ENCODE measurements around the gene FBXL7.

FBXL7 gene

DNA sequence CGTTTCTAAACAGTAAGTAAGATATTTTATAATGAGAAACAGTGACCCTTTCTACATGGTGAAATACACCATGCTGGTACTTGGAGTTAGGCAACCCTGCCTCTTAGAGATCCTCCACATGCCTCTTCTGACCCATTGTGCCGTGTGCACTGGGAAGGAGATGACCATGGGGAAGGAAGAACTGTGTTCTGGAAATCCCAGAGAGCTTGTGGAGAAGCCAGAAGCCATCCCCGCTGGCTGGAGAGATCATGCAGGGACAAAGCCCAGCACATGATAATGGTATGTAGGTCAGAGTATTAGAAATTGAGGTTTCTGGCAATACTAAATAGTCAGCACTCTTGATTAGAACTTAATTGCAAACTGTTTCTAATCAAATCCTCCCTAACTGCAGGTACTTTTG lies 307.3 kb downstream of the FBXL7 start:
- no peak overlapping the region for H3K4me3 ChIP-seq (ENCODE audit: low read depth, low read length)
- peak; percentile 58 for DNase-seq (ENCODE audit: low read depth)
- TF ChIP-seq, protein P1, sequence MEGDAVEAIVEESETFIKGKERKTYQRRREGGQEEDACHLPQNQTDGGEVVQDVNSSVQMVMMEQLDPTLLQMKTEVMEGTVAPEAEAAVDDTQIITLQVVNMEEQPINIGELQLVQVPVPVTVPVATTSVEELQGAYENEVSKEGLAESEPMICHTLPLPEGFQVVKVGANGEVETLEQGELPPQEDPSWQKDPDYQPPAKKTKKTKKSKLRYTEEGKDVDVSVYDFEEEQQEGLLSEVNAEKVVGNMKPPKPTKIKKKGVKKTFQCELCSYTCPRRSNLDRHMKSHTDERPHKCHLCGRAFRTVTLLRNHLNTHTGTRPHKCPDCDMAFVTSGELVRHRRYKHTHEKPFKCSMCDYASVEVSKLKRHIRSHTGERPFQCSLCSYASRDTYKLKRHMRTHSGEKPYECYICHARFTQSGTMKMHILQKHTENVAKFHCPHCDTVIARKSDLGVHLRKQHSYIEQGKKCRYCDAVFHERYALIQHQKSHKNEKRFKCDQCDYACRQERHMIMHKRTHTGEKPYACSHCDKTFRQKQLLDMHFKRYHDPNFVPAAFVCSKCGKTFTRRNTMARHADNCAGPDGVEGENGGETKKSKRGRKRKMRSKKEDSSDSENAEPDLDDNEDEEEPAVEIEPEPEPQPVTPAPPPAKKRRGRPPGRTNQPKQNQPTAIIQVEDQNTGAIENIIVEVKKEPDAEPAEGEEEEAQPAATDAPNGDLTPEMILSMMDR (conservative IDR thresholded peaks at IDR 0.05; ENCODE audit: low read depth, low read length): no peak

DNA sequence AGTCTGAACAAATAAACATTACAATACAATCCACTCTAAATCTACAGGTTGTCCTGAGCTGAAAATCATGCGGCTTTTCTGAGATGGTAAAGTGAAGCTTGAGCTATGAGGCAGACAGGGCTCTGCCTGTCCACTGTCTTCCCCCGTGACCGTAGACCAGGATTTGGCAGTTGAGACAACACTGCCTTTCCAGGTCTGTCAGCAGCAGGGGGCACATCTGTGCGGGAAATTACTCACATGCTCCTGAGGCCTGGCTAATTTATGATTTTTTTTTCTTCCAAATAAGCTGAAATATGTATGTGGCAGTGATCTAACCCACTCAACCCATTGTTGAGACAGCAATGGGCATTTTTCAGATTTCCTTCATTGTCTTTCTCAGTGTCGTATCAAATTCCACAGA lies 307.9 kb downstream of the FBXL7 start:
- TF ChIP-seq, protein P1 (conservative IDR thresholded peaks at IDR 0.05; ENCODE audit: low read depth, low read length): peak; percentile 54
- H3K4me3 ChIP-seq (ENCODE audit: low read depth, low read length): no peak overlapping the region
- peak; percentile 89 for DNase-seq (ENCODE audit: low read depth)

DNA sequence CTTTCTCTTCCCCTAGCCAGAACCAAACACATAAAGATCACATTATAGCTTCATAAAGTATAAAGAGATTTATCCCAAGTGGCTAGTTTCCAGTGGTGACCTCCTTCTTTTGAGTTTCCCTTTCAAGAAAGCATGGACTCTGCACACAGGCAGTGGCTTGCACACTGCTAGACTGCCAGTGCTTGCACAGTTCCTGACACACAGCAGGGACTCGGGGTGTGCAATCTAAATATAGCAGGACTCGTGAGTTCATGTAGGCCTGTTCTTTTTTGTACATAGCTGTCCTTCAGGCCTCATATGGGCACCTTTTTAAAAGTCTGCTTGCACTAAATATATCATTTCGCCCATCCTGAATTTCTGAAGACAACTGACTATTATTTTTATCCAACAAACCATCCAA lies 308.6 kb downstream of the FBXL7 start:
- H3K4me3 ChIP-seq (ENCODE audit: low read depth, low read length): no peak overlapping the region
- DNase-seq (ENCODE audit: low read depth): peak; percentile 50
- TF ChIP-seq, protein P1 (conservative IDR thresholded peaks at IDR 0.05; ENCODE audit: low read depth, low read length): no peak

DNA sequence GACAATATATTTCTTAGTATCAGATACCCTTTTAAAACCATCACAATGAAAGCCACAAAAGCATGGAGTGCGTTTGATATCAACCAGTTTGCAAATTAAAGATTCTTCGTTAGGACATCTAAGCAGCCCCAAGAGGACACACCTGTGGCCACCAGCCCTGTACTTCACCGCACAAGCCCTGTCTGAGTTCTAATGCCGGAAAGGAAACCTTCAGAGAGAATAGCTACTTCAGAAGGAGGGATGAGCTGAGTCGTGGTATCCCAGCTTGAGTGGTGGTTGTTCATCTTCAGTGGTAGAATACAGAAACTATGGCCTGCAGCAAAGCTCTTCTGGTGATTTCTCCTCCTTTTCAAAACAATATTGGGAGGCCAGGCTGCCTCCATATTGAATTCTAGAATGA lies 319.6 kb downstream of the FBXL7 start:
- TF ChIP-seq, protein P1 (conservative IDR thresholded peaks at IDR 0.05; ENCODE audit: low read depth, low read length): no peak
- no peak overlapping the region for H3K4me3 ChIP-seq (ENCODE audit: low read depth, low read length)
- no peak for DNase-seq (ENCODE audit: low read depth)

DNA sequence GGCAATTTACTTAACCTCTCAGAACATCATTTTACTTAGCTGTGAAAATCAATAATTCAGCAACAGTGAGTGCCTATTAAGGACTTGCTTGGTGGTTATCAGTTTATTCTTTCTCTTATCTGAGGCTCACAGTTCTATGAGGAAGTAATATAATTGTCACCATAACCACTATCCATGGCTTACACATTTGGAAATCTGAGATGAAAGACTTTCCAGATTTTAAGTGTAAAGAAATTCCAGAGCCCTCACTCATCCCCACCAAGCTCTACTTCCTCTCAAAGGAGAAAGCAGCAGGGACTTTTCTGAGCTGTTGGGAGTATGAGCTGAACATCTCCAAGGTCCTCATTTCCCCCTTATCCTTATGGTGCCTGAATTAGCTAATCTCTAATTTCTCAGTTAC lies 321.5 kb downstream of the FBXL7 start:
- peak; percentile 41 for DNase-seq (ENCODE audit: low read depth)

DNA sequence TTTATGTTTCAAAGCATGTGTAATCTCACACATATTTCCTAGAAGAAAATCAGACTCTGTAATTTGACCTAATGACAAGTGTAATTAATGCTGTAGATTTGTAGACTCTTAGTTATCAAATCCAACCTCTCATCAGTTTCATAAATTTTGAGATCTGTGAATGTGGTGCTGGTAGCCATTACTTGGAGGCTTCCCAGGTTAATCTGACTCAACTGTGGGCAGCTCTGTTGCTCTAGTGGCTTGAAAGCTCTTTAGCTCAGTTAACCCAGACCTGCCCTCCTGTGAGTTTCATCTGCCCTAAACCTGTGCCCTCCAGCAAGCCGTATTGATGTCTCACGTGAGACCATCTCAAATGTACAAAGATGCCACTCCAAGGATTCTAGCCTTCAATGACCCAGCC lies 323.4 kb downstream of the FBXL7 start:
- TF ChIP-seq, protein P1 (conservative IDR thresholded peaks at IDR 0.05; ENCODE audit: low read depth, low read length): no peak
- H3K4me3 ChIP-seq (ENCODE audit: low read depth, low read length): no peak overlapping the region
- DNase-seq (ENCODE audit: low read depth): peak; percentile 11

More for the DNA sequence above, 321.5 kb downstream of the FBXL7 start:
- TF ChIP-seq, protein P1 (conservative IDR thresholded peaks at IDR 0.05; ENCODE audit: low read depth, low read length): no peak
- no peak overlapping the region for H3K4me3 ChIP-seq (ENCODE audit: low read depth, low read length)

DNA sequence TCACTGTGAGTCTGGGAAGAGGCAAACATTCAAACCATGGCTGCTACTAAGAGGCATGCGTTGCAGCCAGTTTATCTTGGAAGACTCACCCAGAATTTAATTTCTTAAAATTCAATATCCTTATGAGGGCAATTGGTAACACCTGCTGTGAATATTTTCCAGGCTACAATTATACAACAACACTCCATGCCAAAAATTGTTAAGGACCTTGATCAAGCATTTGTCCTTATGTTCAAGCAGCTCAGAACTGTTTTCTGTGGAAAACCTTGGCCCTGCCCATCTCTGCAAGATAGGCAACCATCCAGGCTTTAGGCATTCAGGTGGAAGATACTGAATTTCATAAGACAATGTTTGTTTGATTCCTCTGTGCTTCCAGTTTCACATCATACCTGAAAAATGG lies 327.8 kb downstream of the FBXL7 start:
- no peak overlapping the region for H3K4me3 ChIP-seq (ENCODE audit: low read depth, low read length)
- DNase-seq (ENCODE audit: low read depth): no peak
- TF ChIP-seq, protein P1 (conservative IDR thresholded peaks at IDR 0.05; ENCODE audit: low read depth, low read length): no peak
